HepG2 (cell line): ENCODE measurements around the gene RAPSN. TPM values are rescaled to one million over a fixed set of nuclear protein-coding genes. Genes with fewer than 3 reads are reported as not detected.
A peak's percentile ranks its signal among the peaks of the same experiment; 100 is the strongest.

Experiments
- BHLHE40 ChIP-seq: IDR thresholded peaks from 2 replicates; pipeline ENCODE4 v1.6.1; 2011; ENCODE audit warnings: low read length, improper control_type of control experiment
- FOXK1 ChIP-seq: sonication (generic); formaldehyde crosslinking; IDR thresholded peaks from 2 replicates; pipeline ENCODE4 v1.4.0; 2020; ENCODE audit warnings: low read depth, missing genetic modification reagents, borderline replicate concordance
- FOXK2 ChIP-seq: fragments of 450-650 bp; IDR thresholded peaks from 2 replicates; pipeline ENCODE4 v1.6.1; 2016
- JUN ChIP-seq: sonication (generic); formaldehyde crosslinking; IDR thresholded peaks from 2 replicates; pipeline ENCODE4 v1.4.0; 2020; ENCODE audit warnings: mild to moderate bottlenecking, missing genetic modification reagents
- MEIS2 ChIP-seq: sonication (generic); formaldehyde crosslinking; IDR thresholded peaks from 2 replicates; pipeline ENCODE4 v1.9.0; 2021; ENCODE audit warnings: mild to moderate bottlenecking, missing genetic modification reagents
- PHF20 ChIP-seq: sonication (generic); formaldehyde crosslinking; IDR thresholded peaks from 2 replicates; pipeline ENCODE4 v1.5.0; 2020; ENCODE audit warnings: mild to moderate bottlenecking, missing genetic modification reagents
- SALL2 ChIP-seq: sonication (generic); formaldehyde crosslinking; IDR thresholded peaks from 2 replicates; pipeline ENCODE4 v1.8.1; 2023; ENCODE audit warnings: mild to moderate bottlenecking, missing genetic modification reagents, inconsistent platforms
- TOPORS ChIP-seq: sonication (generic); formaldehyde crosslinking; IDR thresholded peaks from 2 replicates; pipeline ENCODE4 v1.8.0; 2023; ENCODE audit warnings: mild to moderate bottlenecking, missing genetic modification reagents
- polyA plus RNA-seq, 8 experiments: library from polyadenylated mRNA; depleted of rRNA in 3 of 8; stranded (reverse) in 7 of 8; unstranded in 1 of 8; fragments of >200 nt; fragmentation: Illumina TruSeq in 4 of 8; extraction: Trizol in 4 of 8; gene quantifications; 2 replicates each; pipeline versions ENCODE4 v1.2.1 to v1.2.3, GENCODE V29; 2011 to 2016; ENCODE audit warnings: low read depth in 4 of 8, missing spikeins in 1 of 8, mixed read lengths in 1 of 8; ENCODE audit not compliant: insufficient read depth in 1 of 8
- total RNA-seq, 5 experiments: library from RNA; depleted of rRNA; stranded (reverse); fragments of >200 nt; fragmentation: Illumina TruSeq; extraction: Trizol; gene quantifications; 2 replicates each; pipeline ENCODE4 v1.2.3, GENCODE V29; 2016; ENCODE audit warnings: low read depth in 1 of 5
- TF ChIP-seq, protein P1 (sequence below): sonication (generic); formaldehyde crosslinking; IDR thresholded peaks from 2 replicates; pipeline ENCODE4 v1.4.0; 2020; ENCODE audit warnings: missing genetic modification reagents, borderline replicate concordance
- TF ChIP-seq, protein P2 (sequence below): IDR thresholded peaks from 2 replicates; pipeline ENCODE4 v1.6.1; 2016; ENCODE audit warnings: mild to moderate bottlenecking, missing biosample characterization, missing genetic modification reagents
- TF ChIP-seq, protein P3 (sequence below): sonication (generic); formaldehyde crosslinking; IDR thresholded peaks from 2 replicates; pipeline ENCODE4 v1.4.0; 2020; ENCODE audit warnings: missing genetic modification reagents, borderline replicate concordance
- TF ChIP-seq, protein P4 (sequence below): sonication (generic); formaldehyde crosslinking; IDR thresholded peaks from 2 replicates; pipeline ENCODE4 v1.4.0; 2020; ENCODE audit warnings: low read depth, mild to moderate bottlenecking, missing genetic modification reagents
- TF ChIP-seq, protein P5 (sequence below): sonication (generic); formaldehyde crosslinking; IDR thresholded peaks from 2 replicates; pipeline ENCODE4 v1.9.0; 2022; ENCODE audit warnings: missing genetic modification reagents, mild to moderate bottlenecking, borderline replicate concordance
- TF ChIP-seq, protein P6 (sequence below): IDR thresholded peaks from 2 replicates; pipeline ENCODE4 v1.6.1; 2016; ENCODE audit warnings: low read depth
- TF ChIP-seq, protein P7 (sequence below): sonication (generic); formaldehyde crosslinking; IDR thresholded peaks from 2 replicates; pipeline ENCODE4 v1.8.0; 2022; ENCODE audit warnings: mild to moderate bottlenecking, missing genetic modification reagents

RAPSN gene
- total and polyA plus RNA-seq, 2 of the 13 experiments (the other 11 are each of a cell fraction or from before 2014, with no cell fraction given): 0.15 to 1.2 TPM

DNA sequence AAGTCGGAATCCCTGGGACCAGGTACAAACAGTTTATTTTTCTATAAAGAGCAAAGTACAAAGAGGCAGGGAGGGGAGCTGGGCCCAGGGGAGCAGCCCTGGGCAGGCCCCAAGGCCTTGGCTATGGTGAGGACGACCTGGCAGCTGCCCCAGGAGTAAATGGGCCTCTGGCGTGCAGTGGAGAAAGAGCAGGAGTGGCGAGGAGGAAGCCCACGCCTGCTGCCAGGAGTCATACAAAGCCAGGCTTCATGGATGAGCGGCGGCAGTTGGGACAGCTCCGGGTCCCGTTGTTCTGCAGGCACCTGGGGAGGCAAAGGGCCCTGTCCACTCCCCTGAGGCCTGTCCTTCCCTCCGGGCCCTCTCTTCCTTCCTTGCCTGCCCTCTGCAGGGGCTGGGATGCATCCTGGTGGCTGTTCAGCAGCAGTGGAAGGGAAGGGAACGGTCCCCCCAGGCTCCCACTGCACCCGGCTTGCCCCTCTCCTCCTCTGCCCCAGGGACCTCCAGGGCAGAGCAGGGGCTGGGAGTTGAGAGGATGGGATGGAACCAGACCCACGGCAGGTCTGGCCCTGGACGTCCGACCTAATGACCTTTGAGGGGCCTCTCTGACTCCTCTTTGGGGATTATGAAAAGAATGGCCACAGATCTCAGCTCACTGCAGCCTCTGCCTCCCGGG, 11.1 kb downstream of the RAPSN start (continued):
- TF ChIP-seq, protein P1, sequence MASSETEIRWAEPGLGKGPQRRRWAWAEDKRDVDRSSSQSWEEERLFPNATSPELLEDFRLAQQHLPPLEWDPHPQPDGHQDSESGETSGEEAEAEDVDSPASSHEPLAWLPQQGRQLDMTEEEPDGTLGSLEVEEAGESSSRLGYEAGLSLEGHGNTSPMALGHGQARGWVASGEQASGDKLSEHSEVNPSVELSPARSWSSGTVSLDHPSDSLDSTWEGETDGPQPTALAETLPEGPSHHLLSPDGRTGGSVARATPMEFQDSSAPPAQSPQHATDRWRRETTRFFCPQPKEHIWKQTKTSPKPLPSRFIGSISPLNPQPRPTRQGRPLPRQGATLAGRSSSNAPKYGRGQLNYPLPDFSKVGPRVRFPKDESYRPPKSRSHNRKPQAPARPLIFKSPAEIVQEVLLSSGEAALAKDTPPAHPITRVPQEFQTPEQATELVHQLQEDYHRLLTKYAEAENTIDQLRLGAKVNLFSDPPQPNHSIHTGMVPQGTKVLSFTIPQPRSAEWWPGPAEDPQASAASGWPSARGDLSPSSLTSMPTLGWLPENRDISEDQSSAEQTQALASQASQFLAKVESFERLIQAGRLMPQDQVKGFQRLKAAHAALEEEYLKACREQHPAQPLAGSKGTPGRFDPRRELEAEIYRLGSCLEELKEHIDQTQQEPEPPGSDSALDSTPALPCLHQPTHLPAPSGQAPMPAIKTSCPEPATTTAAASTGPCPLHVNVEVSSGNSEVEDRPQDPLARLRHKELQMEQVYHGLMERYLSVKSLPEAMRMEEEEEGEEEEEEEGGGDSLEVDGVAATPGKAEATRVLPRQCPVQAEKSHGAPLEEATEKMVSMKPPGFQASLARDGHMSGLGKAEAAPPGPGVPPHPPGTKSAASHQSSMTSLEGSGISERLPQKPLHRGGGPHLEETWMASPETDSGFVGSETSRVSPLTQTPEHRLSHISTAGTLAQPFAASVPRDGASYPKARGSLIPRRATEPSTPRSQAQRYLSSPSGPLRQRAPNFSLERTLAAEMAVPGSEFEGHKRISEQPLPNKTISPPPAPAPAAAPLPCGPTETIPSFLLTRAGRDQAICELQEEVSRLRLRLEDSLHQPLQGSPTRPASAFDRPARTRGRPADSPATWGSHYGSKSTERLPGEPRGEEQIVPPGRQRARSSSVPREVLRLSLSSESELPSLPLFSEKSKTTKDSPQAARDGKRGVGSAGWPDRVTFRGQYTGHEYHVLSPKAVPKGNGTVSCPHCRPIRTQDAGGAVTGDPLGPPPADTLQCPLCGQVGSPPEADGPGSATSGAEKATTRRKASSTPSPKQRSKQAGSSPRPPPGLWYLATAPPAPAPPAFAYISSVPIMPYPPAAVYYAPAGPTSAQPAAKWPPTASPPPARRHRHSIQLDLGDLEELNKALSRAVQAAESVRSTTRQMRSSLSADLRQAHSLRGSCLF (CRISPR knock-in tag): no peak
- TF ChIP-seq, protein P2, sequence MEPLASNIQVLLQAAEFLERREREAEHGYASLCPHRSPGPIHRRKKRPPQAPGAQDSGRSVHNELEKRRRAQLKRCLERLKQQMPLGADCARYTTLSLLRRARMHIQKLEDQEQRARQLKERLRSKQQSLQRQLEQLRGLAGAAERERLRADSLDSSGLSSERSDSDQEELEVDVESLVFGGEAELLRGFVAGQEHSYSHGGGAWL (CRISPR knock-in tag): peak; percentile 61; the same call in 1 of the 2 replicates
- TF ChIP-seq, protein P3, sequence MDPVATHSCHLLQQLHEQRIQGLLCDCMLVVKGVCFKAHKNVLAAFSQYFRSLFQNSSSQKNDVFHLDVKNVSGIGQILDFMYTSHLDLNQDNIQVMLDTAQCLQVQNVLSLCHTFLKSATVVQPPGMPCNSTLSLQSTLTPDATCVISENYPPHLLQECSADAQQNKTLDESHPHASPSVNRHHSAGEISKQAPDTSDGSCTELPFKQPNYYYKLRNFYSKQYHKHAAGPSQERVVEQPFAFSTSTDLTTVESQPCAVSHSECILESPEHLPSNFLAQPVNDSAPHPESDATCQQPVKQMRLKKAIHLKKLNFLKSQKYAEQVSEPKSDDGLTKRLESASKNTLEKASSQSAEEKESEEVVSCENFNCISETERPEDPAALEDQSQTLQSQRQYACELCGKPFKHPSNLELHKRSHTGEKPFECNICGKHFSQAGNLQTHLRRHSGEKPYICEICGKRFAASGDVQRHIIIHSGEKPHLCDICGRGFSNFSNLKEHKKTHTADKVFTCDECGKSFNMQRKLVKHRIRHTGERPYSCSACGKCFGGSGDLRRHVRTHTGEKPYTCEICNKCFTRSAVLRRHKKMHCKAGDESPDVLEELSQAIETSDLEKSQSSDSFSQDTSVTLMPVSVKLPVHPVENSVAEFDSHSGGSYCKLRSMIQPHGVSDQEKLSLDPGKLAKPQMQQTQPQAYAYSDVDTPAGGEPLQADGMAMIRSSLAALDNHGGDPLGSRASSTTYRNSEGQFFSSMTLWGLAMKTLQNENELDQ: no peak
- peak; percentile 50; the same call in 1 of the 2 replicates for TF ChIP-seq PHF20
- TF ChIP-seq SALL2: no peak
- TF ChIP-seq, protein P4, sequence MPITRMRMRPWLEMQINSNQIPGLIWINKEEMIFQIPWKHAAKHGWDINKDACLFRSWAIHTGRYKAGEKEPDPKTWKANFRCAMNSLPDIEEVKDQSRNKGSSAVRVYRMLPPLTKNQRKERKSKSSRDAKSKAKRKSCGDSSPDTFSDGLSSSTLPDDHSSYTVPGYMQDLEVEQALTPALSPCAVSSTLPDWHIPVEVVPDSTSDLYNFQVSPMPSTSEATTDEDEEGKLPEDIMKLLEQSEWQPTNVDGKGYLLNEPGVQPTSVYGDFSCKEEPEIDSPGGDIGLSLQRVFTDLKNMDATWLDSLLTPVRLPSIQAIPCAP (CRISPR knock-in tag): 0 out of 2 replicates have a peak, but pooled peaks have one; percentile 54
- TF ChIP-seq TOPORS (CRISPR knock-in tag): no peak
- TF ChIP-seq BHLHE40: no peak
- TF ChIP-seq JUN: 0 out of 2 replicates have a peak, but pooled peaks have one; percentile 15
- TF ChIP-seq, protein P5, sequence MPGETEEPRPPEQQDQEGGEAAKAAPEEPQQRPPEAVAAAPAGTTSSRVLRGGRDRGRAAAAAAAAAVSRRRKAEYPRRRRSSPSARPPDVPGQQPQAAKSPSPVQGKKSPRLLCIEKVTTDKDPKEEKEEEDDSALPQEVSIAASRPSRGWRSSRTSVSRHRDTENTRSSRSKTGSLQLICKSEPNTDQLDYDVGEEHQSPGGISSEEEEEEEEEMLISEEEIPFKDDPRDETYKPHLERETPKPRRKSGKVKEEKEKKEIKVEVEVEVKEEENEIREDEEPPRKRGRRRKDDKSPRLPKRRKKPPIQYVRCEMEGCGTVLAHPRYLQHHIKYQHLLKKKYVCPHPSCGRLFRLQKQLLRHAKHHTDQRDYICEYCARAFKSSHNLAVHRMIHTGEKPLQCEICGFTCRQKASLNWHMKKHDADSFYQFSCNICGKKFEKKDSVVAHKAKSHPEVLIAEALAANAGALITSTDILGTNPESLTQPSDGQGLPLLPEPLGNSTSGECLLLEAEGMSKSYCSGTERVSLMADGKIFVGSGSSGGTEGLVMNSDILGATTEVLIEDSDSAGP (CRISPR knock-in tag): peak; percentile 84; the same call in 1 of the 2 replicates
- no peak for TF ChIP-seq FOXK2
- TF ChIP-seq, protein P6, sequence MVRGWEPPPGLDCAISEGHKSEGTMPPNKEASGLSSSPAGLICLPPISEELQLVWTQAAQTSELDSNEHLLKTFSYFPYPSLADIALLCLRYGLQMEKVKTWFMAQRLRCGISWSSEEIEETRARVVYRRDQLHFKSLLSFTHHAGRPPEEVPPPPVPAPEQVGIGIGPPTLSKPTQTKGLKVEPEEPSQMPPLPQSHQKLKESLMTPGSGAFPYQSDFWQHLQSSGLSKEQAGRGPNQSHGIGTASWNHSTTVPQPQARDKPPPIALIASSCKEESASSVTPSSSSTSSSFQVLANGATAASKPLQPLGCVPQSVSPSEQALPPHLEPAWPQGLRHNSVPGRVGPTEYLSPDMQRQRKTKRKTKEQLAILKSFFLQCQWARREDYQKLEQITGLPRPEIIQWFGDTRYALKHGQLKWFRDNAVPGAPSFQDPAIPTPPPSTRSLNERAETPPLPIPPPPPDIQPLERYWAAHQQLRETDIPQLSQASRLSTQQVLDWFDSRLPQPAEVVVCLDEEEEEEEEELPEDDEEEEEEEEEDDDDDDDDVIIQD (CRISPR knock-in tag): no peak; the same call in 1 of the 2 replicates
- TF ChIP-seq, protein P7, sequence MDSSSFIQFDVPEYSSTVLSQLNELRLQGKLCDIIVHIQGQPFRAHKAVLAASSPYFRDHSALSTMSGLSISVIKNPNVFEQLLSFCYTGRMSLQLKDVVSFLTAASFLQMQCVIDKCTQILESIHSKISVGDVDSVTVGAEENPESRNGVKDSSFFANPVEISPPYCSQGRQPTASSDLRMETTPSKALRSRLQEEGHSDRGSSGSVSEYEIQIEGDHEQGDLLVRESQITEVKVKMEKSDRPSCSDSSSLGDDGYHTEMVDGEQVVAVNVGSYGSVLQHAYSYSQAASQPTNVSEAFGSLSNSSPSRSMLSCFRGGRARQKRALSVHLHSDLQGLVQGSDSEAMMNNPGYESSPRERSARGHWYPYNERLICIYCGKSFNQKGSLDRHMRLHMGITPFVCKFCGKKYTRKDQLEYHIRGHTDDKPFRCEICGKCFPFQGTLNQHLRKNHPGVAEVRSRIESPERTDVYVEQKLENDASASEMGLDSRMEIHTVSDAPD (CRISPR knock-in tag): no peak; the same call in 1 of the 2 replicates
- no peak; the same call in 1 of the 2 replicates for TF ChIP-seq MEIS2 (CRISPR knock-in tag)
- TF ChIP-seq FOXK1 (CRISPR knock-in tag): no peak
